SJCRH30 (cell line): ENCODE data around the gene ZSWIM3. TPM values are rescaled to one million over a fixed set of nuclear protein-coding genes. Genes with fewer than 3 reads are reported as not detected.
A peak's percentile ranks its signal among the peaks of the same experiment; 100 is the strongest.

Experiments
- DNase-seq, 2 experiments: peaks; one replicate each; pipeline ENCODE4 v3.0.0-alpha.2; 2015 to 2020
- H3K27ac ChIP-seq: fragments of 250-450 bp; sonication (Bioruptor Pico); 2 replicates; pipeline ENCODE4 v1.5.1; 2020; ENCODE audit warnings: mild to moderate bottlenecking, moderate library complexity
- H3K27me3 ChIP-seq: fragments of 250-450 bp; sonication (Bioruptor Pico); 2 replicates; pipeline ENCODE4 v1.5.1; 2020; ENCODE audit warnings: mild to moderate bottlenecking, moderate library complexity
- H3K36me3 ChIP-seq: fragments of 250-450 bp; sonication (Bioruptor Pico); 2 replicates; pipeline ENCODE4 v1.5.1; 2020; ENCODE audit warnings: mild to moderate bottlenecking, moderate library complexity
- H3K4me1 ChIP-seq: fragments of 250-450 bp; sonication (Bioruptor Pico); 2 replicates; pipeline ENCODE4 v1.5.1; 2020; ENCODE audit warnings: mild to moderate bottlenecking, moderate library complexity
- H3K4me3 ChIP-seq: fragments of 250-450 bp; sonication (Bioruptor Pico); 2 replicates; pipeline ENCODE4 v1.5.1; 2020; ENCODE audit warnings: mild to moderate bottlenecking, moderate library complexity
- H3K9me3 ChIP-seq: fragments of 250-450 bp; sonication (Bioruptor Pico); replicated peaks from 2 replicates; pipeline ENCODE4 v1.5.1; 2020; ENCODE audit warnings: mild to moderate bottlenecking, moderate library complexity
- total RNA-seq: library from RNA; depleted of rRNA; stranded (reverse); fragments of >200 nt; shearing (Covaris generic); gene quantifications from 2 replicates; pipeline ENCODE4 v1.2.3, GENCODE V29; 2014

ZSWIM3 gene
- total RNA-seq, 1 experiment from 2014 or later: 6.2 TPM

DNA sequence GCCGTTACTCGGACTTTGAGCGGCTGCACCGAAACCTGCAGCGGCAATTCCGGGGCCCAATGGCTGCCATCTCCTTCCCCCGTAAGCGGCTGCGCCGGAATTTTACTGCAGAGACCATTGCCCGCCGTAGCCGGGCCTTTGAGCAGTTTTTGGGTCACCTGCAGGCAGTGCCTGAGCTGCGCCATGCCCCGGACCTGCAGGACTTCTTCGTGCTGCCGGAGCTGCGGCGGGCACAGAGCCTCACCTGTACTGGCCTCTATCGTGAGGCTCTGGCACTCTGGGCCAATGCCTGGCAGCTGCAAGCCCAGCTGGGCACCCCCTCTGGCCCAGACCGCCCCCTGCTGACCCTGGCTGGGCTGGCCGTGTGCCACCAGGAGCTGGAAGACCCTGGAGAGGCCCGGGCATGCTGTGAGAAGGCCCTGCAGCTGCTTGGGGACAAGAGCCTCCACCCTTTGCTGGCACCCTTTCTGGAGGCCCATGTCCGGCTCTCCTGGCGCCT is 16.7 kb upstream of the ZSWIM3 start:
- Histone ChIP-seq H3K27ac (no peak overlapping the region), H3K4me3 (no peak overlapping the region), H3K36me3 (peaks cover 8% of the 10 kb centered on the region), H3K9me3 (no peaks in the 10 kb centered on the region), H3K27me3 (no peaks in the 10 kb centered on the region), H3K4me1 (peaks cover 11% of the 10 kb centered on the region; the same call in 1 of the 2 replicates)
- no peak for DNase-seq

DNA sequence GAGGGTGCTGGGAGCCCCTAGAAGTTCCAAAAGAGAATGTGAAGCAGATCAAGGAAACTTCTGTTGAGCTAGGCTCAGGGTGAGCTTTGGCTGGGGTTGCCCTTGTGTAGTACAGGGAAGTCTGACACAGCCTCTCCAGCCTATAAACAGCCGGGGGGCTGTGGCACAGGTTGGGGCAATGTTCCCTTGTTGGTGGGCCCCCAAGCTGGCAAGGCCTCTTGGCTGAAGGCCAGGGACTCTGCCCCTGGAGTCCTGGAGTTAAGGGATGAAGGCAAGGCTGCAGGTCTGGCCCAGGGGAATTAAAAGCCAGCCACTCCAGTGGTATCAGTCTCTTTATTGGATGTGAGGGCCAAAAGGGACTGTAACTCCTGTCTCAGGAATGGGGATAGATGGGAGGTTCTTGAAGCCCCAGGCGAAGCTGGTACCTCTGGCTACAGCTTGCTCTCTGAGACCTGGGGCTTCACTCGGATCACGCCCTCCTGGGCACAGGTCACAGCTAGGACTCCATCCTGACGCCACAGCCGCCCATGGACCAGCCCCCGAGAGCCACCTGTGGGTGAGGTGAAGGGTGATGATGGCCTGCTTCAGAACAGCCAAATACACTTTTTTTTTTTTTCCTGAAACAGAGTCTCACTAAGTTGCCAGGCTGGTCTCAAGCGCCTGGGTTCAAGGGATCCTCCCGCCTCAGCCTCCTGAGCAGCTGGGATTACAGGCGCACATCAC is 15.8 kb upstream of the ZSWIM3 start:
- no peak for DNase-seq
- Histone ChIP-seq H3K27ac (no peak overlapping the region), H3K27me3 (no peaks in the 10 kb centered on the region), H3K36me3 (peaks cover 8% of the 10 kb centered on the region), H3K9me3 (no peaks in the 10 kb centered on the region), H3K4me3 (no peak overlapping the region), H3K4me1 (peaks cover 8% of the 10 kb centered on the region; the same call in 1 of the 2 replicates)

DNA sequence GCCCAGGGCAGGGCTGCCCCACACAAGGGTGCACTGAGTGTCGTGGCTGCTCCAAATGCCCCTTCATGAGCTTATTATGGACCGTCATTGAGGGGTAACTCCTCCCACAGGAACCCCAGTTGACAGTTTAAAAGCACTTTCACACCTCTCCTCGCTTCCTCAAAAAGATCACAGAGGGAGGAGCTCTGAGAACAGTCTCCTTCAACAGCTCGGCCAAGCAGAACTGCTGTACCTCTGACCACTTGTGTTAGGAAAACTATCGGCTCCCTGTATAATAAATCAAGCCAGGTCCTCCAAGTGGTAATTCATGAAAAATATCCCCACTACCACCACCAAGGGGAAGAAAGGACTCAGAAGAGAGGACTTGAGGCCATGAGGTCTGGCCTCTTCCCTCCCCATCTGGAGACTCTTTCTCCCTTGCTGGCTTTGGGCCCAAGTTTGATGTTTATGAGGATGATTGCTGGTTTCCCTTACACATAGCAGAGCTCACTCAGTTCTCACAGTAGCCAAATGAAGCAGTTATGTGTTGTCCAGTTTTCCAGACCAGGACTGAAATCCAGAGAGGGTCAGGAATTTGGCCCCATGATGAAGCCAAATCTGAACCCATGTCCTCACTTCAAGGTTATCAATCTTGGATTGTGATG is 15.1 kb upstream of the ZSWIM3 start:
- Histone ChIP-seq H3K27ac (no peak overlapping the region), H3K36me3 (peaks cover 8% of the 10 kb centered on the region), H3K4me1 (peaks cover under 1% of the 10 kb centered on the region; the same call in 1 of the 2 replicates), H3K9me3 (no peaks in the 10 kb centered on the region), H3K27me3 (no peaks in the 10 kb centered on the region), H3K4me3 (no peak overlapping the region)
- no peak for DNase-seq

DNA sequence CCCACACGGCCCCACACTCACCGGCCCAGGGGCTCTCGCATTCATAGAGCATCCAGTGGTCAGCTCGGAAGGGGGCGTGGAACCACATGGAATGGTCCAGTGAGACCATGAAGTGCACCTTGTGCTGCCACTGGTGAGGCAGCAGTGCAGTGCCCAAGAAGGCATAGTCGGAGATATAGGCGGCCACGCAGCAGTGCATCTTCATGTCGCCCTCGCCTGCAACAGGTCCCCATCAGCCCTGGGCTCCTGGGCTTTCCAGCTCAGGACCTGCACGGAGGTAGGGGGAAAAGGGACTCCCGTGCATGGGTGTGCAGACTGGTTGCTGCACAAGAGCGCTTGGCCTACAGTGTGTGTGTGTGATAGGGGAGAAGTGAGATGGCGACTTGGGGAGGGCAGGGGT is 13.9 kb upstream of the ZSWIM3 start:
- no peaks in the 10 kb centered on the region for H3K4me1 ChIP-seq
- no peaks in the 10 kb centered on the region for H3K27me3 ChIP-seq
- no peak overlapping the region for H3K27ac ChIP-seq
- H3K4me3 ChIP-seq: no peak overlapping the region
- no peak for DNase-seq
- no peaks in the 10 kb centered on the region for H3K9me3 ChIP-seq
- peaks cover 8% of the 10 kb centered on the region for H3K36me3 ChIP-seq

DNA sequence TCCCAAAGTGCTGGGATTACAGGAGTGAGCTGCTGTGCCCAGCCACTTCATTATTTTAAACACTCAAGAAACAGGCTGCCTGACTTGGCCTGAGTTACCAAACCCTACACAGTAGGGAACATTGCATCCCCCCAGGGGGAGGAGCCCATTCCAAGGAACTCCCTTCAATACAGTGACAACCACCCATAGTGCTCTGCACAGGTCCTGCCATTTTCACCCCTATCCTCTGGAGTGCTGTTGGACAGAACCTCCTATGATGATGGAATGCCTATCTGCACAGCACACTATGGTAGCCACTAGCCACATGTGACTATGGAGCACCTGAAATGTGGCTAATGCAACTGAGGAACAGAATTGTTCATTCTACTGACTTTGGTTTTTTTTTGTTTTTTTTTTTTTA is 12.0 kb upstream of the ZSWIM3 start:
- DNase-seq: no peak
- peaks cover 8% of the 10 kb centered on the region for H3K36me3 ChIP-seq
- H3K27ac ChIP-seq: no peak overlapping the region
- H3K4me1 ChIP-seq: no peaks in the 10 kb centered on the region
- no peak overlapping the region for H3K4me3 ChIP-seq
- no peaks in the 10 kb centered on the region for H3K9me3 ChIP-seq
- H3K27me3 ChIP-seq: no peaks in the 10 kb centered on the region

DNA sequence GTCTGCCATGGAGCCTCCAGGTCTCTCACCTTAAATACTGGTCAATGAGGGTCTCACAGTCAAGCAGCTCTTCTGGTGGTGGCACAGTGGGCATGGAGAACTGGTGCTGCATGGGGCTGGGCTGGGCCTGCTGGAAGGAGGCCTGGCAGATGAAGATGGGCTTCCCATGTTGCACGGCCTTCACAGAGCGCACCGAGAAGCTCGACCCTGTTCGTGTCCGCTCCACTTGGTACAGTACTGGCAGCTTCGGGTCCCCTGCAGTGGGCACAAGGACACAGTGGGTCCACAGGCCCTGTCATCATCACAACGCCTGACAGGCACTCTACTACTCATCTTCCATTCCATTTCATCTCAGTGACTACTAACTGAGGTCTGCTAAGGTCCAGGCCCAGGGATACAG is 9.0 kb upstream of the ZSWIM3 start:
- no peaks in the 10 kb centered on the region for H3K4me1 ChIP-seq
- H3K9me3 ChIP-seq: no peaks in the 10 kb centered on the region
- no peak overlapping the region for H3K27ac ChIP-seq
- H3K36me3 ChIP-seq: no peaks in the 10 kb centered on the region
- no peak overlapping the region for H3K4me3 ChIP-seq
- DNase-seq: no peak
- H3K27me3 ChIP-seq: no peaks in the 10 kb centered on the region

DNA sequence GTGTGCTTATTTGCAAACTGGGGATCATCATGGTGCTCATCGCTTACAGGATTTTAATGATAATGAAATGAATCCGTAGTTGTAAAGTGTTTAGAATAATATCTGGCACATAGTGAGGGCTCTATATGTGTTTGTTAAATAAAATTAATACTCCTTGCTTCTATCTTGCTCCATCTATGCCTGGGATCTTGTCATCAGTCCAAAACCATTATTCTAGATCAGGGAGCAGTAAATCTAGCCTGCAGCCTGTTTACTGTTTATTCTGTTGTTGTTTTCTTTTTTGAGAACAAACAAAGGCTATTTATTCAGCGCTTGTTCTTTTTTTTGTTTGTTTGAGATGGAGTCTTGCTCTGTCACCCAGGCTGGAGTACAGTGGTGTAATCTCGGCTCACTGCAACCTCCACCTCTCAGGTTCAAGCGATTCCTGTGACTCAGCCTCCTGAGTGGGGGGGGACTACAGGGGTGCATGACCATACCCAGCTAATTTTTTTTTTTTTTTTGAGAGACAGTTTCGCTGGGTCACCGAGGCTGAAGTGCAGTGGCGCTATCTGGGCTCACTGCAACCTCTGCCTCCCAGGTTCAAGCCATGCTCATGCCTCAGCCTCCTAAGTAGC is 8.3 kb upstream of the ZSWIM3 start:
- no peaks in the 10 kb centered on the region for H3K36me3 ChIP-seq
- DNase-seq: no peak

DNA sequence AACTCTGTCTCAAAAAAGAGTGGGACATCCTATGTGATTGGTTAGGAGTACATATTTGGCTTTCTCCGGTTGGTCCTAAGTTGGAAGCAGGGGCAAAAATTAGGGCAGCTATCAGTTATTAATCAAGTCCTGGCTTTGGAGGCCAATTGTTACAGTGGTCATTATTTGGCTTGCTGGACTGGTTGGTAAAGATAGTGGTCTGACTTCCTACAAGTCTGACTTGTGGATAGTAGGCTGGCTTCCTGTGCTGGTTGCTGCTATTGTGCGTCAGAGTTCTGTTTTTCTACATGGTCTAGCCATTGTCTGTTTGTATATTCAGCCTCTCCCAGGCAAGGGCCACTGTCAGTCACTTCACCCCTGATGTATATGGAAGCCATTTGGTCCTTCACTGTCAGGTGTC is 7.2 kb upstream of the ZSWIM3 start:
- Histone ChIP-seq H3K9me3 (no peaks in the 10 kb centered on the region), H3K4me3 (no peak overlapping the region), H3K36me3 (no peaks in the 10 kb centered on the region), H3K27ac (no peak overlapping the region), H3K27me3 (no peaks in the 10 kb centered on the region), H3K4me1 (no peaks in the 10 kb centered on the region)
- DNase-seq: no peak

More for the DNA sequence above, 8.3 kb upstream of the ZSWIM3 start:
- Histone ChIP-seq H3K27me3 (no peaks in the 10 kb centered on the region), H3K27ac (no peak overlapping the region), H3K4me1 (no peaks in the 10 kb centered on the region), H3K9me3 (no peaks in the 10 kb centered on the region), H3K4me3 (no peak overlapping the region)

DNA sequence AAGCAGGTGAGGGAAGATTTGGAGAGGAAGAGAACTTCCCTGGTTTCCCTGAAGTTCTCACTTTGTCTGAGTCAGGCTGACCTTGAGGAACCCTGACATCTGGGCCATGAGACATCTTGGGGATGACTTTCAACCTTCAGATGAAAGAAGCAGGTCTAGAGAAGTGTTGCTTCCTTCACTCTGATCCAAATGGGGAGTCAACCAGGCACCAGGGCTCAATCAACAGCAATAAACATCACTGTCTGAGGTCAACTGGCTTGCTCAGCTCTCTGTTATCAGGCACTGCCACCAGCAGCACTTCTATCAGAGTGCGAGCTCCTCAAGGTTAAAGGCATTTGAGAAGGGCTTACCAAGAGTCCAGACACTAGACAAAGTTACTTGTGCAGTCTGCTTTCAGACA is 6.5 kb upstream of the ZSWIM3 start:
- Histone ChIP-seq H3K27ac (no peak overlapping the region), H3K36me3 (no peaks in the 10 kb centered on the region), H3K4me1 (no peaks in the 10 kb centered on the region), H3K4me3 (no peak overlapping the region), H3K27me3 (no peaks in the 10 kb centered on the region), H3K9me3 (no peaks in the 10 kb centered on the region)
- DNase-seq: no peak

DNA sequence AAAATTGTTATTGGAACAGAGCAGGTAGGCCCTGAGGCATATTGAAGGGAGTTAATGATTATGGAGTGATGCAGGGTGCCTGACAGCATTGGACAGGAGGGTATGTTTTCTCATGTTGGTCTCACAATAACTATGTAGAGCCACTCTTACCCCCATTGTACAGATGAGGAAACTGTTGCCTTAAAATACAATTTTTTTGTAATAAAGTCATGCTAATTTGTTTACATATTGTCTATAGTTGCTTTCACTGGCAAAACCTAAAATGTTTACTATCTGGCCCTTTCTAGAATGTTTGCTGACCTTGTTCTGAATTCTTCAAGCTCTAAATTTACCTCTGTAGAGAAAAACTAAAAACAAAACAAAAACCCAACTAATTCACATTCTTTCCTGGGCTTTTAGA is 5.9 kb upstream of the ZSWIM3 start:
- no peak for DNase-seq
- H3K4me1 ChIP-seq: no peaks in the 10 kb centered on the region
- H3K27ac ChIP-seq: no peak overlapping the region
- no peaks in the 10 kb centered on the region for H3K9me3 ChIP-seq
- H3K4me3 ChIP-seq: no peak overlapping the region
- H3K27me3 ChIP-seq: no peaks in the 10 kb centered on the region
- no peaks in the 10 kb centered on the region for H3K36me3 ChIP-seq

DNA sequence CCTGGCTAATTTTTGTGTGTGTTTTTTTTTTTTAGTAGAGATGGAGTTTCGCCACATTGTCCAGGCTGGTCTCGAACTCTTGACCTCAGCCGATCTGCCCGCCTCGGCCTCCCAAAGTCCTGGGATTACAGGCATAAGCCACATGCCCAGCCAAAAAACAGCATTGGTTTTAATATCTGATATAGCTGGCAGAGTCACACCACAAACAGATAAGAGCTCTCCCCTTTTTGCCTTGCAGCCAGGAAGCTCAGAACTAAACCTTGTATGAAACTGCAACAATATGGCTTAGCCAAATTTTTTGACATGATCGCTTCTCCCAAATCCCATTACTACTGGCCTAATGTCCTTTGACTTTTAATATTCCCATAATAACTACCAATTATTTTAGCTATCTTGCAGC is 5.1 kb upstream of the ZSWIM3 start:
- Histone ChIP-seq H3K4me1 (no peaks in the 10 kb centered on the region), H3K4me3 (no peak overlapping the region), H3K9me3 (no peaks in the 10 kb centered on the region), H3K27me3 (no peaks in the 10 kb centered on the region), H3K27ac (no peak overlapping the region), H3K36me3 (no peaks in the 10 kb centered on the region)
- no peak for DNase-seq

DNA sequence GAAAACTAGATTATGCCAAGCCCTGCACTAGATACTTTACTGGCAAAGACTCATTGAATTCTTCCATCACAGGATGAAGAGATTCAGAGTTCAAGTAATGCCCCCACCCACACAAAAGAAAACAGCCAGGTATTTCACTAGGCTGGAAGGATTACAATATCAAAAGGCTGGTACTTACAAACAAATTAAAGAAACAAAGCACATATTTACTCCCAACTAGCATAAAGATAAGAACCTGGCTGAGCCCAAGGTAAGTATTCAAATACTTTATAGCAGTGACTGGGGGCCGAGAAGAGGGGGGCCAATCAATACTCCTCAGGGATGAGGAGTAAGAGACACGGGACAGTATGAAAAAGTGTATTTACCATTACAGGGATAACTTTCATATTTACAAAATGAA is 3.9 kb upstream of the ZSWIM3 start:
- H3K4me1 ChIP-seq: no peaks in the 10 kb centered on the region
- H3K27ac ChIP-seq: no peak overlapping the region
- H3K36me3 ChIP-seq: no peaks in the 10 kb centered on the region
- DNase-seq: no peak
- no peaks in the 10 kb centered on the region for H3K27me3 ChIP-seq
- H3K4me3 ChIP-seq: no peak overlapping the region
- no peaks in the 10 kb centered on the region for H3K9me3 ChIP-seq

DNA sequence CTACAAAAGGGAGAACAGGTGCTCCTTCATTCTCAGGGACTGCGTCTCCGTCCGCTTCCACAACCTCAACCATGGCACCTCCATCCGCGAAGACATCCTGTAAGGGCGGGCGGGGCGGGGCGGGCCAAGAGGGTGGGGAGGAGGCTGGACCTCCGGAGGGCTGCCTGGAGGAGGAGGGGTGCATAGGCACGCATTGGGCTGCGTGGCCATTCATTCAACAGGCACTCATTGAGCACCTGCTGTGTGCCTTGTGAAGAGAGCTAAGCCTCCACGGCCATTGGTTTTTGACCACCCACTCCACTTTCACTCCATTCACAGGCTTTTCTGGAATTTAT is 435 bp downstream of the ZSWIM3 start:
- H3K4me1 ChIP-seq: 0 out of 2 replicates have a peak, but pooled peaks cover 7% of the 10 kb centered on the region
- H3K9me3 ChIP-seq: no peaks in the 10 kb centered on the region
- no peak for DNase-seq
- peak overlapping the region; percentile 16; the same call in 1 of the 2 replicates for H3K27ac ChIP-seq
- H3K27me3 ChIP-seq: no peaks in the 10 kb centered on the region
- H3K36me3 ChIP-seq: no peaks in the 10 kb centered on the region
- peak overlapping the region; percentile 82 for H3K4me3 ChIP-seq

DNA sequence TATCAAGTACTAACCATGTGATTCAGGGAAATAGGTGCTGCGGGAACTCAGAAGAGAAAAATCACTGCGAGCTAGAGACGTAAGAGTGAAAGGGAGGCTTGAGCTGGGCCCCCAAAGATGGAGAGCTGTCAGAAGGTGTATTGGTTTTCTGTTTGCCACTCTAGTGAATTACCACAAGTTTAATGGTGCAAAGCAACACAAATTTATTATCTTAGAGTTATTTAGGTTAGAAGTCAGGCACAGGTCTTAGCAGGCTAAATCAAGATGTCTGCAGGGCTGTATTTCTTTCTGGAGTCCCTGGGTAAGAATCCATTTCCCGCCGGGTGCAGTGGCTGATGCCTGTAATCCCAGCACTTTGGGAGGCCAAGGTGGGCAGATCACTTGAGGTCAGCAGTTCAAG is 2.5 kb downstream of the ZSWIM3 start:
- Histone ChIP-seq H3K27ac (no peak overlapping the region), H3K4me1 (0 out of 2 replicates have a peak, but pooled peaks cover 7% of the 10 kb centered on the region), H3K36me3 (no peaks in the 10 kb centered on the region), H3K4me3 (no peak overlapping the region), H3K27me3 (no peaks in the 10 kb centered on the region), H3K9me3 (no peaks in the 10 kb centered on the region)
- no peak for DNase-seq

DNA sequence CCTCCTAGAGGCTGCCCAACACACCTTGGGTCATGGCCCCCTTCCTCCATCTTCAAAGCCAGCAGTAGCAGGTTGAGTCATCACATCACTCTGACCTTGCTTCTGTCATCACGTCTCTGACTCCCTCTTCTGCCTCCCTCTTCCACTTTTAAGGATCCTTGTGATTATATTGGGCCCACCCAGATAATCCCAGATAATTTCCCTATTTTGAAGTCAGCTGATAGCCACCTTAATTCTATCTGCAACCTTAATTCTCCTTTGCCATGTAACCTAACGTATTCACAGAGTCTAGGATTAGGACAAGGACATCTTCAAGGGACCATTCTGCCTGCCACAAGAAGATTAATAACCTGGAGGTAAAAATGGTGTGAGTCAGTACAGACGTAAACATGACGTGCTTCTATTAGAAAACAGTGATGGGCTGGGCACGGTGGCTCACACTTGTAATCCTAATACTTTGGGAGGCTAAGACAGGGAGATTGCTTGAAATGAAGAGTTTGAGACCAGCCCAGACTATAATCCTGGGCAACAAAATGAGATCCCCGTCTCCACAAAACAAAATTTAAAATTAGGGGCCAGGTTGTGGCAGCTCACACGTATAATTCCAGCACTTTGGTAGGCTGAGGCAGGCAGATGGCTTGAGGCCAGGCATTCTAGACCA is 3.3 kb downstream of the ZSWIM3 start:
- no peak for DNase-seq
- no peaks in the 10 kb centered on the region for H3K36me3 ChIP-seq

More for the DNA sequence above, 3.3 kb downstream of the ZSWIM3 start:
- Histone ChIP-seq H3K4me1 (0 out of 2 replicates have a peak, but pooled peaks cover 7% of the 10 kb centered on the region), H3K27ac (no peak overlapping the region), H3K27me3 (no peaks in the 10 kb centered on the region), H3K4me3 (no peak overlapping the region), H3K9me3 (no peaks in the 10 kb centered on the region)
